Right ventricle myocardium inferior (tissue), 1 donor: ENCODE measurements around the gene TM4SF4. TPM values are rescaled to one million over a fixed set of nuclear protein-coding genes. Genes with fewer than 3 reads are reported as not detected.

Experiments used
- ATAC-seq: fragments of 200-7000 bp; cut with Tn5 transposase; one replicate; pipeline ENCODE4 v1.9.1; 2020; ENCODE audit warnings: mild to moderate bottlenecking, moderate library complexity
- DNase-seq: peaks from one replicate; pipeline ENCODE4 v3.0.0; 2021; ENCODE audit errors: missing footprints
- intact Hi-C: fragments of 100-400 bp; cut with DNase I; formaldehyde crosslinking; loops from one replicate; pipeline ENCODE4 v1.11.0; 2022
- total RNA-seq: library from RNA; stranded (reverse); fragmentation: NEBNext Ultra II Directional; extraction: Animal tissue kit (Norgen Biotek cat#: 25700); gene quantifications from one replicate; pipeline ENCODE4 v1.2.1, GENCODE V29; 2021
- donor health status: DM: no; HTN: yes; CAD: no; lungs with severe emphysema.

Gene TM4SF4
- total RNA-seq, 1 donor from 2014 or later: not detected

DNA sequence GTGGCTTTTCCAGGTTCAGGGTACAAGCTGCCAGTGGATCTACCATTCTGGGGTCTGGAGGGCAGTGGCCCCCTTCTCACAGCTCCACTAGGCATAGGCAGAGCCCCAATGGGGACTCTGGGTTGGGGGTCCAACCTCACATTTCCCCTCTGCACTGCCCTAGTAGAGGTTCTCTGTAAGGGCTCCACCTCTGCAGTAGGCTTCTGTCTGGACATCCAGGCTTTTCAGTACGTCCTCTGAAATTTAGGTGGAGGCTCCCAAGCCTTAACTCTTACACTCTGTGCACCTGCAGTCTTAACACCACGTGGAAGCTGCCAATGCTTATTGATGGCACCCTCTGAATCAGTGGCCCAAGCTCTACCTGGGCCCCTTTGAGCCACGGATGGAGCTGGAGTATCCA is 22.5 kb upstream of the TM4SF4 start:
- intact Hi-C loops: no loop called here
- DNase-seq: no peak
- no peak for ATAC-seq

DNA sequence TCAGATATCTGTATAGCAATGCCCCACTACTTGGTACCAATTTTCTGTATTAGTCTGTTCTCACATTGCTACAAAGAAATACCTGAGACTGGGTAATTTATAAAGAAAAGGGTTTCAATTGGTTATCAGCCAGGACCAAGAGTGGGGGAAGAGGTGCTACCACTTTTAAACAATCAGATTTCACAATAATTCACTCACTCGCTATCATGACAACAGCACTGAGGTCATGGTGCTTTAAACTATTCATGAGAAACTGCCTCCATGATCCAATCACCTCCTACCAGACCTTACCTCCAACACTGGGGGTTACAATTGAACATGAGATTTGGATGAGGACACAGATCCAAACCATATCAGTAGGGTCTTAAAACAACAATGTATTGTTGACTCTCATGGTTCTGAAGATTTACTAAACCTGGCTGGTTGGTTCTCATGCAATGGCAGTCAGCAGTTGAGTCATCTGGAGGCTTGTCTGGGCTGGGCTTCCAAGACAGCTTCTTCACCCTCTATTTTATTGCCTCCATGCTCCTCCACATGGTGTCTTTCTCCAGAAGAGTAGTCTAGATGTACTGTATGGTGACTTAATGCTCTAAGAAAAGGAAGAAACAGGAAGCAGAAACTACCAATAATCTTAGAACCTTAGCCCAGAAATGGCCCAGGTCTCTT is 21.2 kb upstream of the TM4SF4 start:
- intact Hi-C loops: no loop called here
- ATAC-seq (no peak), DNase-seq (no peak)

DNA sequence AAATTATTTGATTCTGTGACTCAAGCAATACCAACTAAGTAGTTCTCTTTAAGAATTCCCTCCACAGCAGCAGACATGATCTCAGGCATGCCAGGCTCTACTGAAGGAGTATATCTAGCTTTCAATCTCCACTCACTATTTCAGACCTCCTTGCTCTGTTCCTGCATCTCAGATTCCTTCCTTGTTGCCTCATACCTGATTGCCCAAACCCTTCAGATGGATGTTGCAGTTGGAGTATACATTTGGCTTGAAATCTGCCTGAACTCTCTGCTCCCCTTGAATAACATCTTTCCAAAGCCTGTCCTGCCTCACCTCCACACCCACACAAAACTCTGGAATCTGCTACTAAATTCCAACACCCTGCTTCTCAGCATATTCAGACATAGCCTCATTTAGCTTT is 19.8 kb upstream of the TM4SF4 start:
- intact Hi-C loops: no loop called here
- DNase-seq: no peak
- no peak for ATAC-seq

DNA sequence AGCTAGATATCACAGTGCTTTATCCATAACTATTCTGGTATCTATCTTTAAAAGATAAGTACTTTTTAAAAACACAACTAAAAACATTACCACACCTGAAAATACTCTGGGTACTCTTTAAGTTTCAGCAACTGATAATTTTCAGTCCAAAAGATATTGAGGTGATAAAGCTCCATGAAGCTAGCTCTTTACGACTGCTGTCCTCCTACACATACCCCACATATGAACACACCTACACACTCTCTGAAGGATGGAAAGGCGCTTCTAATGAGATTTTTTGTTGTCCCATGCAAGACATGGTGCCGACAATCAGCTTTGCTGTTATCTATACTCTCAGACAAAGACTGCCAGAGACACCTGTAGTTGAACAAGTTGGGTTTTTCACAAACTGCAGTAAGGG is 19.1 kb upstream of the TM4SF4 start:
- ATAC-seq (no peak), DNase-seq (no peak)
- intact Hi-C loops: no loop called here

GRCh38 chr3:149455989-149456388 is 18.5 kb upstream of the TM4SF4 start:
- no peak for ATAC-seq
- intact Hi-C loops: no loop called here
- no peak for DNase-seq

- no peak for DNase-seq
- ATAC-seq: peak; percentile 66
- intact Hi-C loops: no loop called here
Measured at GRCh38 chr3:149459491-149460059, 14.9 kb upstream of the TM4SF4 start.

GRCh38 chr3:149460117-149460516 is 14.4 kb upstream of the TM4SF4 start:
- intact Hi-C loops: no loop called here
- ATAC-seq (peak; percentile 89), DNase-seq (no peak)

DNA sequence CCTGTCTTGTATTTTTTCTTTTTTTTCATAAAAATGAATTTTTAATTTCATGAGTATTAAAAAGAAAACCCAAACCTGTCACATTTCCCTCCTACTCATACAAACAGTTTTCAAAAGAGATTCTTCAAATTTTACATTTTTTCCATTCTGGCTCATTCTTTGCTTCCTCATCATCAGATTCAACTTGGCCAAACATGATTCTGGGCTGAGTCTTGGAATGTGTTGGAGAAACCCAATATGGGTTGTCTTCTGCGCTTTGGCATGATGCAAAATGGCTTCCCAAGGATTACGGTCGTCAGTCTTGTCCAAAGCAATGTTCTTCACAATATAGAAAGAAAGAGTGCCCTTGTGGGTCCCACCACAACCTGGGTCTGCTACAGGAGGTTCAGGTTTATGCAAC is 12.4 kb upstream of the TM4SF4 start:
- intact Hi-C loops: no loop called here
- no peak for ATAC-seq
- no peak for DNase-seq

DNA sequence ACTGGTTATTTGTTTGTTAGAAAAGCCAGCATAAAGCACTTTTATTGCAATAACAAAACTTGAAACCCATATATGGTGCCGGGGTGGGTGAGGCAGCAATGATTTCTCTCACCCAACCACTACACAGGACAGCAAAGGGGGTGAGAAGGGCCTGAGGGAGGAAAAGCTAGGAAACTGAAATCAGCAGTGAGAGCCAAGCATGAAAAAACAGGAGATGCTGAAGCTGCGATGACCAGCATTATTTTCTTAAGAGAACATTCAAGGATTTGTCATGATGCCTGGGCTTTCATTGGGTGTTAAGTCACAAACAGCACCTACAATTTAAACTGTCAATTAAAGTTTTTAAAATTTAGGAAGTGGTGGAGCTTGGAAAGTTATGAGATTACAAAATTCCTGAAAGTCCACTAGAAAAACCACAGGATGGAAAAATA is 11.9 kb upstream of the TM4SF4 start:
- intact Hi-C loops: no loop called here
- no peak for ATAC-seq
- no peak for DNase-seq

- no peak for ATAC-seq
- DNase-seq: no peak
- intact Hi-C loops: no loop called here
Measured at GRCh38 chr3:149463921-149464320, 10.6 kb upstream of the TM4SF4 start.

GRCh38 chr3:149464542-149465328 is 9.8 kb upstream of the TM4SF4 start:
- intact Hi-C loops: no loop called here

DNA sequence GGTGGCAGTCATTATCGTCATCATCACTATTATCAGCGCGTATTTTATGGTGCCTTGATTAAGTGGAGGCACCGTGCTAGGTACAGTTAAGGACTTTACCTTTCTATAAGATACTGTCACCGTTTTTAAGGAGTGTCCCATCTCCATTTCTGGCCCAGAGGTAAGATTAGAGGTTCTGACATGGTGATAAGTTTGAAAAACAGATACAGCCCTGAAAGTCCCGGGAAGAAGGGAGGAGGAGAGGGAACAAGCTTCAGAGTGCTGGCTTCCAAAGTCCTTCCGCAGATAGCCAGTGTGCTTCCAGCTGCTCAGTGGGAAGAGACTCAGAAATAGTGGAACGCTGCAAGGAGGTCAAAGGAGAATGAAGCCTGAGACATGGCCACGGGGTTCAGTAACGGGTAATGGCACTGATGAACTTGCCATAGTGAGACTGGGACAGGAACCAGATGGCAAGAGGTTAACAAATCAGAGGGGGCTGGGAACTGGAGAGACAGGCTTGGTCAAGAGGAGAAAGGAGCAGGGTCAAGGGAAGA is 9.1 kb upstream of the TM4SF4 start:
- peak; percentile 59 for ATAC-seq
- DNase-seq: no peak
- intact Hi-C loops: no loop called here

More at GRCh38 chr3:149464542-149465328, 9.8 kb upstream of the TM4SF4 start:
- peak; percentile 9 for ATAC-seq
- no peak for DNase-seq

GRCh38 chr3:149466192-149466591 is 8.3 kb upstream of the TM4SF4 start:
- DNase-seq: no peak
- intact Hi-C loops: no loop called here
- ATAC-seq: peak; percentile 65

DNA sequence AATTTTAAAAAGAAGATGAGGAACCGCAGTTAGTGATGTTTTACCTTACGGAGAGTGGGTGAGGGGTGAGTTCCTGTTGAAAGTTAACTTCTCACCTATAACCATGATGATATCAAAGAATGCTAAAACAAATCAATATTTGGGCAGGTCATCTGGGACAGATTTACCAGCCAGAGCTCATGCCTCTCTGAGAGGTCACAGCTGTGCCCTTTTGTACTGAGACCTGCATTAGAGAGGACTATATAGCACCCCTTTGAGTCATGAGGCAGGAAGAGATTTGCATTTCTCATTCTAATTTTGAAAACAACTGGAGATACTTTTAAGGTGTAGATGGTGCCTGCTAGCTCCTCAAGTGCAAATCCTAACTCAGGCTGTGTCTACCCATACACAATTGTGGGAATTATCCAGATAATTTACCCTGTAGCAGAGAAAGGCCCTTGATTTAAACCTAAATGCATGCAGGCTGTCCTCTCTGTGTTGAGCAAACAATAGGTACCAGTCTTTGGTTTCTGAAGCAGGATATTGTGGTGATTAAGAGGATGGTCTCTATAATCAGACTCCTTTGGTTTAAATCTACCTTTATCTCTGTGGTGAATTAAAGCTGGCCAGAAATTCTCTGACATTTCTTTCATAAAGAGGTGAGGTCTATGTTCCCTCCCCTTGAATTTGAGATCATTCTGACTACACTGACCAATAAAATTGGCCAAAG is 5.8 kb upstream of the TM4SF4 start:
- DNase-seq: no peak
- intact Hi-C loops: no loop called here
- no peak for ATAC-seq

GRCh38 chr3:149470381-149470780 is 4.1 kb upstream of the TM4SF4 start:
- no peak for ATAC-seq
- DNase-seq: no peak
- intact Hi-C loops: no loop called here

GRCh38 chr3:149472030-149472797 is 2.3 kb upstream of the TM4SF4 start:
- ATAC-seq (no peak), DNase-seq (no peak)
- intact Hi-C loops: no loop called here

- DNase-seq (no peak), ATAC-seq (no peak)
Measured at GRCh38 chr3:149473357-149474249, 894 bp upstream of the TM4SF4 start.

More at GRCh38 chr3:149473357-149474249, 894 bp upstream of the TM4SF4 start:
- intact Hi-C loops: no loop called here
